HG02763 (cell line): ENCODE measurements around the gene ZFAND6.
"Not testable (repeated sequence)": the region's sequence is repeated elsewhere in the genome, so short reads cannot be mapped to it uniquely, and the experiment has no call there.

Experiments used
- ATAC-seq: cut with Tn5 transposase; IDR thresholded peaks from one replicate; pipeline ENCODE4 v1.9.1; 2021; ENCODE audit warnings: mild to moderate bottlenecking, moderate library complexity; ENCODE audit not compliant: unreplicated experiment

The ZFAND6 gene

GRCh38 chr15:80140909-80141308 lies 81.4 kb downstream of the ZFAND6 start:
- ATAC-seq = no peak

- no peak for ATAC-seq
Observed at GRCh38 chr15:80141916-80142598, 82.6 kb downstream of the ZFAND6 start.

- no peak for ATAC-seq
Observed at GRCh38 chr15:80142646-80143045, 83.2 kb downstream of the ZFAND6 start.

GRCh38 chr15:80151148-80151547 lies 91.7 kb downstream of the ZFAND6 start:
- ATAC-seq = no peak

GRCh38 chr15:80151576-80151975 lies 92.1 kb downstream of the ZFAND6 start:
- no peak for ATAC-seq

GRCh38 chr15:80152180-80152895 lies 92.9 kb downstream of the ZFAND6 start:
- ATAC-seq = peak; percentile 64

- ATAC-seq = peak; percentile 48
Observed at GRCh38 chr15:80152896-80153876, 93.7 kb downstream of the ZFAND6 start, which contains the start of gene FAH. FAH (plus strand) TSS chr15:80152999; CDS start chr15:80153055, 56 bp downstream.

- no peak for ATAC-seq
Observed at GRCh38 chr15:80153900-80154299, 94.4 kb downstream of the ZFAND6 start.

- ATAC-seq = no peak
Observed at GRCh38 chr15:80154336-80154735, 94.9 kb downstream of the ZFAND6 start.

- ATAC-seq = no peak
Observed at GRCh38 chr15:80155001-80155377, 95.5 kb downstream of the ZFAND6 start.

GRCh38 chr15:80155378-80156175 lies 96.1 kb downstream of the ZFAND6 start:
- ATAC-seq = not testable (repeated sequence)

- ATAC-seq = no peak
Observed at GRCh38 chr15:80156176-80156720, 96.8 kb downstream of the ZFAND6 start.

- no peak for ATAC-seq
Observed at GRCh38 chr15:80157215-80157614, 97.7 kb downstream of the ZFAND6 start.

- no peak for ATAC-seq
Observed at GRCh38 chr15:80159301-80159700, 99.8 kb downstream of the ZFAND6 start.

GRCh38 chr15:80159811-80160569 lies 100.5 kb downstream of the ZFAND6 start:
- no peak for ATAC-seq

GRCh38 chr15:80160570-80161156 lies 101.2 kb downstream of the ZFAND6 start:
- ATAC-seq = peak; percentile 49

- no peak for ATAC-seq
Observed at GRCh38 chr15:80161468-80162016, 102.1 kb downstream of the ZFAND6 start.

- ATAC-seq = no peak
Observed at GRCh38 chr15:80162059-80162554, 102.6 kb downstream of the ZFAND6 start.
